Measurements from ENCODE around the gene PAIP2B.

GRCh38 chr2:71235930-71236587, 9.2 kb upstream of the PAIP2B start:
- TF ChIP-seq POLR2A (IDR thresholded peaks at IDR 0.05; ENCODE audit: low read depth, low read length), result no peak
- TF ChIP-seq POLR2AphosphoS5 (IDR thresholded peaks at IDR 0.05; ENCODE audit: low read depth, low read length), result no peak
- no peak for TF ChIP-seq TAF1 (IDR thresholded peaks at IDR 0.05; ENCODE audit: low read depth, low read length)

All from GM12891 (cell line).